Measurements from ENCODE around the gene SERPINA9.
"Not testable (repeated sequence)": the region's sequence is repeated elsewhere in the genome, so short reads cannot be mapped to it uniquely, and the experiment has no call there.

The SERPINA9 gene

GRCh38 chr14:94485944-94486841 is 10.2 kb upstream of the SERPINA9 start:
- no peak for DNase-seq

GRCh38 chr14:94484481-94484880 is 8.5 kb upstream of the SERPINA9 start:
- no peak for DNase-seq

DNA sequence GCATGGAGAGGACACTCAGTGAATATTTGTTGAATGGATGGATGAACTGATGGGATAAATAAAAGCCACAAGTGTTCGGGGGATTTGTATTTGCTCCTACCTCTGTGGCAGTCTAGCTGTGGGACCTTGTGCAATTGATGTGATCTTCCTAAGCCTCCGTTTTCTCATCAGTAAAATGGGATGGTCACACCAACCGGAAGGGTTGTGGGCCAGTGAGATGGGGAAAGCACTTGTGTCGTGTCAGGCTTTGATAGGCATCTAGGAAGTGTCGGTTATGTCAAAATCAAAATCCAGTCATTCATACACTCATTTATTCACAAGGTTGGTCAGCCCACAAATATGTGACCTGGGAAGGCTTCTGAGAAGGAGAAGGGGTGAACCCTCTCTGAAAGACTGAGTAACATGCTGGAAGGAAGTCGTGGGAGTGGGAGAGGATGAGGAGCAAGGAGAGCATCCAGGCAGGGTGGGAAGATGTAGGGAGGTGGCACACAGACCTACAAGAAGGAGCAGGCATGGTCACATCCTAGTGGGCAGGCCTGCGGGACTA is 7.8 kb upstream of the SERPINA9 start:
- DNase-seq: no peak

DNA sequence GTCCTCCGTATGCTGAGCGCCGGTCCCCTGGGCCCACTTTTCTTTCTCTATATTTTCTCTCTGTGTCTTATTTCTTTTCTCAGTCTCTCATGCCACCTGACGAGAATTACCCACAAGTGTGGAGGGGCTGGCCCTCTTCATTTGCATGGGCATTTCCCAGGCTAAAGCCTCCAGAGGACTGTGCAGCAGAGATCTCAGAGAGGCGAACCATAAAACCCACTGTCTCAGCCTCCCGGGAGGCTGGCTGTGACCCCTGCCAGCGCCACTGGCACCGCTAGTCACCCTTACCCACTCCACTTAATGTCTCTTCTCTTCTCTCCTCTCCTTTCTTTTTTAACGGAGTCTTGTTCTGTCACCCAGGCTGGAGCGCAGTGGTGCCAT is 7.1 kb upstream of the SERPINA9 start:
- no peak for DNase-seq

- not testable (repeated sequence) for DNase-seq
Measured at GRCh38 chr14:94482132-94483070, 6.4 kb upstream of the SERPINA9 start.

DNA sequence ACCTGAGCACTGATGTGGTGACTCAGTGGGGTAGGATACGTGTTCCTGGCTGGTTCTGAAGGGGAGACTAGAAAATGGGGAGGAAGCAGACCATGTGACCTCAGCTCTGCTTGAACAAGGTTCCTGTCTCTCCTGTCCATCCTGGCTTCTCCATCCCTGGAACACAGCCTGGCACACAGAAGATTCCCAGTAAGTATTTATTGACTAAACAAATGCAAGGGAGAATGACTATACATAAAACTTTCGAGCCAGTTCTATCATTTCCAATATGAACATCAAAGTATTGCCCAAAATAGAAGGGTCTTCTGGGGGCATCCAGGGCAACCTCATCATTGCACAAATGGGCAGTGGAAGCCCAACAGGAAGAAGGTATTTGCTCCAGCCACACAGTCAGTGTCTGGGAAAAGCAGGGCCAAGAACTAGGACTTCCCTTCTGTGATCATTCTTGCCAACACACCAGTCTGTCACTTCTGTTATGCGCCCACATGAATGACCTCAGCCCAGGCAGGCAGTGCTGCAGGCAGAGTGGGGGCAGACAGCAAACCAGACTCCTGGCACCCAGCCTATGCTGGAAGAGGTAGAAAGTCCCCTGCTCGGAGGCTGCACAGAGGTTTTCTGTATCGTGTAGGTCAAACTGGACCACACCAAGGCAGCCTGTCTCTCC is 5.6 kb upstream of the SERPINA9 start:
- DNase-seq: no peak

- DNase-seq: no peak
Measured at GRCh38 chr14:94480809-94481208, 4.8 kb upstream of the SERPINA9 start.

- DNase-seq: no peak
Measured at GRCh38 chr14:94478420-94478819, 2.4 kb upstream of the SERPINA9 start.

DNA sequence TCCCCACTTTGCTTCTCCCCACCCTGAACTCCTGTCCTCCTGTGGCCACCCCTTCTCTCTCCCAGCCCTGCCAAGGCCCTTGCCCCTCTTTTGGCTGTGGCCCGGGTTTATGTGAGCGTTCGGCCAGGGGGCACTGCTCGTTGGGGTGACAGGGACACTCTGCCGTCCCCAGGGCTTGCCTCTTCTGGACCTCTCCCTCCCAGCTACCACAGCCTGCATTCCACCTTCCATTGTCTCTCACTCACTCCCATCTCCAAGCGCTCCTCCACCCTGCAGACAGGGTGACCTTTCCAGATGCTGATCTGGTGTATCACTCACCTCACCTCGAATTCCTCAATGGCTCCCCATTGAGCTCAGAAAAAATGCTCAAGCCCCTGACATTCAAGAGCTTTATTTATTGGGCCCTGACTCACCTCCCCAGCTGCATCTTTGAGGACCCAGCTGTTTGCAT is 1.4 kb downstream of the SERPINA9 start:
- no peak for DNase-seq

GRCh38 chr14:94473666-94474410 is 2.2 kb downstream of the SERPINA9 start:
- no peak for DNase-seq

DNA sequence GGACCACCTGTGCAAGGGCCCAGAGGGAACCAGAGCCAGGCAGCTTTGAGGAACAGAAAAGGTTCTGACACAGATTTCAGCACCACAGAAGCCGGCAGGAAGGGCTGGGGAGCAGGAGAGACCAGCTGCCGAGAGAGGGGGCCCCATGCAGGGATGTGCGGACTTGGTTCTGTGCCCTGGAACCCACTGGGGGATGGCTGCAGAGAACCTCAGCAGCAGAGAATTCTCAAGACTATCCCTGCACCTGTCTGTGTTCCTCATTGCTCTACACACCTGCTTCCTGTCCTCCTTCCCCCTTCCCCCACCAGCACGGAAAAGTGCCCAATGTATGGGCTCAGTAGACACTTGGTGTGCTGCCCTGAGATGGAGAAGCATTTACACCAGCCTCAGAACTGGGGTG is 3.2 kb downstream of the SERPINA9 start:
- DNase-seq: no peak

DNA sequence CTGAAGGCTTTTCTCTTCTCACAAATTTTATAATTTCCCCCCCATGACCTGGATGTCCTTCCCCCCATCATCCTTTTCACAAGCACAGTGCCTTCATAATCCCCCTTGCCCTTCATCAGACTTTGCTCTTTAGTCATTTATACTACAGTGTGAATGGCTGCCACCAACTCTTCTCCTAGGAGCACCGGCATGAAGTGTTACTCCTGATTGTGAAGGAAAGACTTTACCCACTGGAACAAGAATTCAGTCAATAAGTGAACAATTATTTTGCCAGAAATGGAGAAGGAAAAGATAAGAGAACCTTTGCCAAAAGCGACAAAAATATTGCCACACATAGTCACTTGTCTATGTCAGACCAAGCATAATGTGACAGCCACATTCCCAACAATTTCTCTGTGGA is 5.0 kb downstream of the SERPINA9 start:
- no peak for DNase-seq

- DNase-seq: no peak
Measured at GRCh38 chr14:94470311-94470710, 5.7 kb downstream of the SERPINA9 start.

DNA sequence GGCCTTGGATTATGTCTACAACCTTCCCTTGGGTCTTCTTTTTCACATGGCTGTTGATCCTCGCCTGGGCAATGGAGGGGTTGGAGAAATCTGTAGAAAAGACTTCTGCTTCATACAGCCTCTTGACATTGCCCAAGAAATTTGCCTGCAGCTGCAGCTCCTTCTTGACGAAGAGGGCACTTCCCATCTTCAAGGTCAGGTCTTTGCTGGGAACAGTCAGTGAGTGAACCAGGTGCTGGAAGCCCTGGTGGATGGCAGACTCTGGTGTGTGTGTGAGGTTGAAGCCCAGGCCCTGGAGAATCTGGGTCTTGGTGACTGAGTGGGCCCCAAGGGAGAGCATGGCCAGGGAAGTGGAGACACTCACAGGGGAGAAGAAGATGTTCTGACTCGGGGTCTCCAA is 6.7 kb downstream of the SERPINA9 start:
- DNase-seq: no peak

DNA sequence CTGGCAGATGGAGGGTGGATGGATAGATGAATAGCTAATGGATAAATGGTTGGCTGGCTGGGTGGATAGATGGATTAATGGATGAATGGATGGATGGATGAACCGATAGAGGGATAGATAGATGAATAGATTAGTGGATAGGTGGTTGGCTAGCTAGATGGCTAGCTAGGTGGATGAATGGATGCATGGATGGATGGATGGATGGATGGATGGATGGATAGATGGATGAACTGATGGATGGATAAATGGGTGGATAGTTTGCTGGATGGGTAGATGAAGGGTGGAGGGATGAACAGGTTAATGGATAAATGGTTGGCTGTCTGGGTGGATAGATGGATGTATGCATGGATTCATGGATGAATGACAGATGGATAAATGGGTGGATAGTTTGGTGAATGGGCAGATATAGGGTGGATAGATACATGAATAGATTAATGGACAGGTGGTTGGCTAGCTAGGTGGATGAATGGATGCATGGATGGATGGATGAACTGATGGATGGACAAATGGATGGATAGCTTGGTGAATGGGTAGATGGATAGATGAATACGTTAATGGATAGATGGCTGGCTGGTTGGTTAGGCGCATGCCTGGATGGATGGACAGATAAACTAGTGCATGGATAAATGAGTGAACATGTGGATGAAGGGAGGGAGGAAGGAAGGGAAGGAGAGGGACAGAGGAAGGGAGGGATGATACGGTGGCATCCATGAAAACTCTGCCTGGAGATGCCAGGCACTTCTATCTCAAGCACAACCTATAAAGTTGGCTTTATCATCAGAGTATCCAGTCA is 8.1 kb downstream of the SERPINA9 start:
- DNase-seq: no peak

DNA sequence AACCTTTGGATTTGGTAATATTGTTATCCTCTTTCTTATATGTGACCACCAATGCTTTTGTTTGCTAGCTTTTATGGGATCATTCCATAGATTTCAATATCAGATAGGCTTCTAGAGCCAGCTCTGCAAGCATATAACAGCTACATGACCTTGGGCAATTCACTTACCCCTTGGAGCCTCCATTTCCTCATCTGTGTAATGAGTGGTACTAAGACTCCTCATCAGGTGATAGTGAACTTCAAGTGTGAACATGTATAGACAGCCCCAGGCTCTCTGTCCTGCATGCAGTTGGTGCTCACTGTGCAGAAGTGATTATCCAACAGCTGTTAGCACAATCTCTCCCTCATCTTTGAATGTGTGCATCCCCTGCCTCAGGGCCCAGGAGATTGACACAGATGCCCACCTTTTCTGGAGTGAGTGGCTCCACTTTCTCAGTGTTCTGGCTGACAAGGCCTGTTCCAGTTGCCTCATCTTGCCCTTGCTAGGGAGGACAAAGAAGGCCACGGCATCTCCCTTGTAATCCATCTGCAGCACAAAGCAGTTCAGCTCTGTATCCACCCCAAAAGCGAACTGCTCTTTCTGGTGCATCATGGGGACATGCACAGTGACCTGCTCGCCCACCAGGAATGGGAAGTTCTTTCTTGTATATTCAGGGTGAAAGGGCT is 9.2 kb downstream of the SERPINA9 start:
- DNase-seq: no peak

DNA sequence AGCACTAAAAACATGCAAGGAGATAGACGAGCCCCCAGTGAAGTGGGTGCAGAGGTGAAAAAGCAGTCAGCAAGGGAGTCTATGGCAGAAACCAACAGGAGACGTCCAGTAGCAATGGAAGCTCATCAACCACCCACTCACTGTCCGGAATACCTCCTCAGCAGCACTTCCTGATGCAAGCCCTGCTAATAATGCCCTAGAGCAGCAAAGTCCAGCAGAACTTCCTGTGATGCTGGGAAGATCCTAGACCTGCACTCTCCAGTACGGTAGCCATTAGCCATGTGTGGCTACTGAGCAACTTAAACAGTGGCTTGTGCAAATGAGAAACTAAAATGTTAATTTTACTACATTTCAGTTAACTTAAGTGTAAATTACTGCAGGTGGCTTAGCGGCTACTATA is 11.0 kb downstream of the SERPINA9 start:
- no peak for DNase-seq

- no peak for DNase-seq
Measured at GRCh38 chr14:94464290-94464689, 11.7 kb downstream of the SERPINA9 start.

DNA sequence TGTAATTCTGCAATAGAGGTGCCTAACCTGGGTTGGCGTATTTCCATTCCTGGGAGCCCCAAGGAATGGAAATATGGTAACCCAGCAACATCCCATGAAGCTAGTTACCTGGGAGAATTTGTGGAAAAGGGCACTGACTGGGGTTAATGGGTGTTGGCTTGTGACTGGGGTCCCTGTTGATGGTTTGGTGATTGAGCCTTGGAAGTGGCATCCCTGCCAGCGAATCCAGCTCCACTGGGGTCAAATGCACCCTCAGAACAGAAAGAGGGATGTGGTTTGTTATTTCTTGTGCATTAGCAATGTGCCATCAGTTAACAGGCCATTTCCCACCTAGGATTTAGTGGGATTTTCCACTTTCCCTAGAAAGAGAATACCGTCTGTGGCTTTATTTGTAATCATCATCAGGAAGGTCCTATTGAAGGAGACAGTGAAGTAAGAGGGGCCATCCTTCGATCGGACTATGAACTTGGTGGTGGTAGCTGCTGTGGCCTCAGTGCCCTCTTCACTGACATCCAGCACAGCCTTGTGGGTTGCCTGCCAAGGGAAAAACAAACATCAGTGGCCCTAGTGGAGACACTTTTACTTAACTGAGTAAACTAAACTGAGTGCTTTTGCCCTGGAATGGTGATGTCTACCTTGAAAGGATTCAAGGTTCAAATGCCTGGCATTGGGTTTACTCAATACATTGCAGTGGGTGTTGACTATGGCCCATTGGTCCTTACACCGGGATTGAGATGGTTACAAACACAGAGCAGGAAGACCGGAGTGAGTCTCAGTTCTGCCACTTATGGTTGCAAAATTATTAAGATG is 13.0 kb downstream of the SERPINA9 start:
- no peak for DNase-seq

GRCh38 chr14:94462219-94462551 is 13.8 kb downstream of the SERPINA9 start:
- DNase-seq: no peak

Measured in NCI-H510A (cell line).